Measurements from ENCODE around the gene ZNF805. TPM values are rescaled to one million over a fixed set of nuclear protein-coding genes. Genes with fewer than 3 reads are reported as not detected.
"Not testable (repeated sequence)": the region's sequence is repeated elsewhere in the genome, so short reads cannot be mapped to it uniquely, and the experiment has no call there.

Gene ZNF805
- 23.7 and 24.5 TPM in 2 replicates for total RNA-seq
- long read RNA-seq, transcript ZNF805-202 (4 exons, 1,884 nt), result major isoform, 15 of 16 reads
- long read RNA-seq, partial matches to known transcripts, result 0 of 16 reads
- long read RNA-seq, other reads (novel, unspliced or antisense), result 1 of 16 reads

DNA sequence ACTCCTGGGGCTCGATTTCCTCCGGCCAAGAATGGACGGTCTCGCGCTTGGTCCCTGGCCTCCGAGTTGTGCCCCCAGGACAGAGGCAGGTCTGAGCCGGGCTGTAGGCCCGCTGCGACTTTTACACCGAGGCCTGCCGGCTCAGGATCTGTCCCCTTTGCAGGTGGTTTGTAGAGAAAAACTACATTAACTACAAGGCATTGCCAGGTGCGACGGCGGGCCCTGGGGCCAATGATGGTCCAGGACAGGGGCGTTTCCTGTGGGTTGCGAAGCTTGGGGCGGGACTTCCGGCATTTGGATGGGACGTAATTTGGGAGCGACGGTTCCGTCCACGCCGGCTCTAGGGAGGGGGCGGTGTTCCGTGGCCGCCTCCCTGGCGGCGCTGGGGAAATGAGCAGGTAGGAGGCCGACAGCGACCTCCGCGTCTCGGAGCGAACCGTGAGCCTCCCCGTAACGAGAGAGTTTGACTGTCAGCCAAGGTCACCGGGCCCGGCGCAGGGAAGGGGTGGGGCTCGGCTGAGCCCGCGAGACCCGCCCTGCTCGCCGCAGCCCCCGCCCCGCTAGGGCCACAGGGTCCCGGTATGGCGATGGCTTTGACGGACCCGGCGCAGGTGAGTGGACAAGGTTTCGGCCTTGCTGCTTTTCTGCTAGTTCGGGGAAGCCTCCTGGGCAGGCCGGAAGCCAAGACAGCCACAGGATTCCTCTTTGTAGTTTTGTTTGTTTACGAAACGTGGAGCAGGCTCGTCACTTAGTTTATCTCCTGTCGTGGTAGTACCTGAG is at the start of gene ZNF805:
TSS of gene ZNF805 (plus strand) at position 322 of the 780 bp plus-strand sequence. CDS start at position 582, 260 bp downstream.
- peak; percentile 96 for DNase-seq (ENCODE audit: extremely low spot score, unreplicated experiment)
- Mint-ChIP-seq H3K4me1 (ENCODE audit: unreplicated experiment) (peaks cover 27% of the 10 kb centered on the region), H3K27ac (ENCODE audit: unreplicated experiment) (peak within 1 kb of the TSS; percentile 96), H3K27me3 (ENCODE audit: unreplicated experiment) (no peaks in the 10 kb centered on the region), H3K36me3 (ENCODE audit: unreplicated experiment) (peaks cover 13% of the 10 kb centered on the region), H3K9me3 (ENCODE audit: unreplicated experiment) (no peaks in the 10 kb centered on the region), H3K4me3 (ENCODE audit: unreplicated experiment) (peak within 1 kb of the TSS; percentile 92)
- TF ChIP-seq, protein P1, sequence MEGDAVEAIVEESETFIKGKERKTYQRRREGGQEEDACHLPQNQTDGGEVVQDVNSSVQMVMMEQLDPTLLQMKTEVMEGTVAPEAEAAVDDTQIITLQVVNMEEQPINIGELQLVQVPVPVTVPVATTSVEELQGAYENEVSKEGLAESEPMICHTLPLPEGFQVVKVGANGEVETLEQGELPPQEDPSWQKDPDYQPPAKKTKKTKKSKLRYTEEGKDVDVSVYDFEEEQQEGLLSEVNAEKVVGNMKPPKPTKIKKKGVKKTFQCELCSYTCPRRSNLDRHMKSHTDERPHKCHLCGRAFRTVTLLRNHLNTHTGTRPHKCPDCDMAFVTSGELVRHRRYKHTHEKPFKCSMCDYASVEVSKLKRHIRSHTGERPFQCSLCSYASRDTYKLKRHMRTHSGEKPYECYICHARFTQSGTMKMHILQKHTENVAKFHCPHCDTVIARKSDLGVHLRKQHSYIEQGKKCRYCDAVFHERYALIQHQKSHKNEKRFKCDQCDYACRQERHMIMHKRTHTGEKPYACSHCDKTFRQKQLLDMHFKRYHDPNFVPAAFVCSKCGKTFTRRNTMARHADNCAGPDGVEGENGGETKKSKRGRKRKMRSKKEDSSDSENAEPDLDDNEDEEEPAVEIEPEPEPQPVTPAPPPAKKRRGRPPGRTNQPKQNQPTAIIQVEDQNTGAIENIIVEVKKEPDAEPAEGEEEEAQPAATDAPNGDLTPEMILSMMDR (IDR thresholded peaks at IDR 0.05), result no peak

DNA sequence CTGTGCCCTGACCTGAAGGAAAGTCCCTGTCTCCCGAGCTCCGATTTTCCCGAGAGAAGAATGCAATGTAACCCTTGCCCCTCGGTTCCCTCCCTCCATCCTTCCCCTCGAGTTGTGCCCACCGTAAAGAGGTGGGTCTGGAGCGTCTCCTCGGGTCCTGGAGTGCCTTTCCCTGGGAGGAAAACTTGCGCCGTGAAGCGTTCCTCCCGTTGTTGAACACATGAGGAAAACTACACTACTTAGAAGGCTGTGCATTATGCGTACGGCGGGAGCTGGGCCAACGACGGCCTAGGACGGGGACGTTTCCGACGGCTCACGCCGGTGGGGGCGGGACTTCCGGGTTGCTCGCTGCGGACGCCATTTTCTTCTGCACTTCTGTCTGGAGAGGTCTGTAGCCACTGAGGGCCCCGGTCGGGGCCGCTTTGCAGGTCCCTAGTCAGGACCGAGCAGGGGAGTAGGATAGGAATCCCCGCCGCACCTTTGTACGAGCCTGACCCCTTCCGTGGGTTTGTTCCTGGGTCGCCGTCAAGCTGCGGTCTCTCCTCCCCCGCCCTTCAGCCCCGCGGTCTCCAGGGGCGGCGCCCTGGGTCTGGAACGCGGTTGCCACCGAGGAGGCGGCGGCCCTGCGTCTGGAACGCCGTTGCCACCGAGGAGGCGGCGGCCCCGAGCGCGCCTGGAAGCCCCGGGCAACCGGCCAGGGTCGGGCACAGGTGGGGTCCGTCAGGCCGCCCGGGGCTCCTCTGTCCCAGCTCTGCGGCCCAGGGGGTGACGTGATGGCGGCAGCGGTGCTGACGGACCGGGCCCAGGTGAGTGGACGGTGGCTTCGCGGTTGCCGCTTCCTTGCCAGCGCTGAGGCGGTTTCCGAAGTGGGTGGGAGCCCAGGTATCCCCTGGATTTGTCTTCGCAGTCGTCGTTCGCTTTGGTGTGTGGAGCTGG is 49.0 kb upstream of the ZNF805 start, which contains the start of gene ZNF264:
TSS of gene ZNF264 (plus strand) at position 360 of the 936 bp plus-strand sequence. CDS start at position 774, 414 bp downstream.
- TF ChIP-seq, protein P1 (IDR thresholded peaks at IDR 0.05), result no peak
- Mint-ChIP-seq H3K36me3 (ENCODE audit: unreplicated experiment) (peaks cover 34% of the 10 kb centered on the region), H3K27ac (ENCODE audit: unreplicated experiment) (peak within 1 kb of the TSS; percentile 95), H3K27me3 (ENCODE audit: unreplicated experiment) (no peaks in the 10 kb centered on the region), H3K4me1 (ENCODE audit: unreplicated experiment) (peaks cover 23% of the 10 kb centered on the region), H3K9me3 (ENCODE audit: unreplicated experiment) (peaks cover 24% of the 10 kb centered on the region), H3K4me3 (ENCODE audit: unreplicated experiment) (peak within 1 kb of the TSS; percentile 91)
- DNase-seq (ENCODE audit: extremely low spot score, unreplicated experiment), result peak; percentile 95

DNA sequence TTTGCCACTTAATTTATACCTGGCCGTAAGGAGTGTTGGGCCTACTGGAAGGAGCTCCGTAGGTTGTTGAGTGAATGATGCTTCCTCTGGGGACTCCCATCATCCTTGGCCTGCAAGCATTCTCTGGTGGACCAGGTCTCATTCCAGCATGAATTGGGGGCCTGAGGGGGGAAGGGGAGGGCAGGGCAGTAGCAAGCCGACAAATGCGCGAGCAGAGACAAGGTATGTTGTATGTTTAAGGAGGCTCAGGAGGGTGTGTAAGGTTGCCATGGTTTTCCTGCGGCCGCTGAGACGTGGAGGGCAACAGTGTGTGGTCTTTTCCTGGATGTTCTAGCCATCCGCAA is 48.4 kb upstream of the ZNF805 start:
- no peak for DNase-seq (ENCODE audit: extremely low spot score, unreplicated experiment)

DNA sequence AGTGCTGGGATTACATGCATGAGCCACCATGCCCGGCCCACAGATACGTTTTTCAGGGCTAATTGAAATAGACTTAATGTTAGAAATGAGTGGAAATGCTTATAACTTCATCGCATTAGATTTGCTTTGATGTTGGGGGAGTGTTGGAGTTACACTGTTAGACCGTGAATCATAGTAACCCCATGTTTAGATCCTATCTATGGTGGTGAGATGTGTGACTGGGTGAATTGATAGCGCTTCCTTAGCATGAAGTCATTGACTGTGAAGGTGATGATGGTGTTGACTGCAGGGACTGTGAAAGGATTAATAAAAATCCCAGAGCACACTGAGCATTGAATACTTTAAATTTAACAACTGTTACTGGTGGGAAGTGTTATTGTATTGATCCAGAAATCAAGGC is 47.4 kb upstream of the ZNF805 start:
- Mint-ChIP-seq H3K27me3 (ENCODE audit: unreplicated experiment) (no peaks in the 10 kb centered on the region), H3K36me3 (ENCODE audit: unreplicated experiment) (peaks cover 48% of the 10 kb centered on the region), H3K27ac (ENCODE audit: unreplicated experiment) (no peak overlapping the region), H3K4me1 (ENCODE audit: unreplicated experiment) (peaks cover 23% of the 10 kb centered on the region), H3K9me3 (ENCODE audit: unreplicated experiment) (peaks cover 20% of the 10 kb centered on the region), H3K4me3 (ENCODE audit: unreplicated experiment) (peak overlapping the region; percentile 91)
- no peak for DNase-seq (ENCODE audit: extremely low spot score, unreplicated experiment)
- TF ChIP-seq, protein P1 (IDR thresholded peaks at IDR 0.05), result no peak

More for the DNA sequence above, 48.4 kb upstream of the ZNF805 start:
- H3K27me3 Mint-ChIP-seq (ENCODE audit: unreplicated experiment), result no peaks in the 10 kb centered on the region
- H3K27ac Mint-ChIP-seq (ENCODE audit: unreplicated experiment), result peak overlapping the region; percentile 83
- H3K36me3 Mint-ChIP-seq (ENCODE audit: unreplicated experiment), result peaks cover 41% of the 10 kb centered on the region
- peaks cover 23% of the 10 kb centered on the region for H3K4me1 Mint-ChIP-seq (ENCODE audit: unreplicated experiment)
- H3K9me3 Mint-ChIP-seq (ENCODE audit: unreplicated experiment), result peaks cover 24% of the 10 kb centered on the region
- H3K4me3 Mint-ChIP-seq (ENCODE audit: unreplicated experiment), result peak overlapping the region; percentile 91
- TF ChIP-seq, protein P1 (IDR thresholded peaks at IDR 0.05), result no peak

DNA sequence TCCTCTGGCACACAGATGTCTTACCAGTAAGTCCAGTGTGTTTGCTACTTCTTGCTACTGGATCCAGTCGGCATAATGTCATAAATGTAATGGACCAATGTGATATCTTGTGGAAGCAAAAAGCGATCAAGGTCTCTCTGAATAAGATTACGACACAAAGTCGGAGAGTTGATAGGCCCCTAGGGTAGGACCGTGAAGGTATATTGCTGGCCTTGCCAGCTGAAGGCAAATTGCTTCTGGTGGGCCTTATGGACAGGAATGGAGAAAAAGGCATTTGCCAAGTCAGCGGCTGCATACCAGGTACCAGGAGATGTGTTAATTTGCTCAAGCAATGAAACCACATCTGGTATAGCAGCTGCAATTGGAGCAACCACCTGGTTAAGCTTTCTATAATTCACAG is 42.6 kb upstream of the ZNF805 start:
- H3K27ac Mint-ChIP-seq (ENCODE audit: unreplicated experiment); H3K27me3 Mint-ChIP-seq (ENCODE audit: unreplicated experiment); DNase-seq (ENCODE audit: extremely low spot score, unreplicated experiment); H3K4me3 Mint-ChIP-seq (ENCODE audit: unreplicated experiment): not testable (repeated sequence)
- Mint-ChIP-seq H3K9me3 (ENCODE audit: unreplicated experiment) (peaks cover 10% of the 10 kb centered on the region), H3K4me1 (ENCODE audit: unreplicated experiment) (peaks cover 11% of the 10 kb centered on the region), H3K36me3 (ENCODE audit: unreplicated experiment) (peaks cover 72% of the 10 kb centered on the region)
